H1 (cell line): ENCODE data around the gene RBMX. TPM values are rescaled to one million over a fixed set of nuclear protein-coding genes. Genes with fewer than 3 reads are reported as not detected.

Source experiments
- CBX8 ChIP-seq: fragments of 300-800, 300-1000 bp; sonication (generic); IDR thresholded peaks from 2 replicates; pipeline ENCODE4 v1.7.1; 2016; ENCODE audit warnings: low read depth, low read length, borderline replicate concordance
- CHD7 ChIP-seq: fragments of 300-600 bp; sonication (generic); IDR thresholded peaks from 2 replicates; pipeline ENCODE4 v1.7.1; 2012; ENCODE audit warnings: low read length, moderate library complexity, mild to moderate bottlenecking, inconsistent platforms; ENCODE audit not compliant: insufficient replicate concordance
- MAFK ChIP-seq: IDR thresholded peaks from 2 replicates; pipeline ENCODE4 v1.6.1; 2012; ENCODE audit warnings: low read depth, mild to moderate bottlenecking, improper control_type of control experiment, low read length
- RAD21 ChIP-seq, 2 experiments: IDR thresholded peaks in 1 of 2; conservative IDR thresholded peaks in 1 of 2; 2 replicates each; pipeline ENCODE4 v1.6.1; 2011; ENCODE audit warnings: low read depth in 2 of 2, low read length in 2 of 2, improper control_type of control experiment in 1 of 2, inconsistent platforms in 1 of 2, mild to moderate bottlenecking in 1 of 2, moderate library complexity in 1 of 2
- polyA plus RNA-seq, 7 experiments: library from polyadenylated mRNA; depleted of rRNA in 3 of 7; stranded (reverse) in 5 of 7; unstranded in 2 of 7; fragments of >200 nt in 5 of 7; fragments of 200-250 nt in 2 of 7; gene quantifications; 1 replicate in 5 of 7; 2 replicates in 1 of 7; 4 replicates in 1 of 7; pipeline versions ENCODE4 v1.2.1 to v1.2.3, GENCODE V29; 2011 to 2013; ENCODE audit warnings: missing spikeins in 2 of 7, mixed read lengths in 2 of 7
- total RNA-seq: library from RNA; stranded (reverse); fragmentation: NEBNext Ultra II Directional; extraction: Animal tissue kit (Norgen Biotek cat#: 25700); gene quantifications from 2 replicates; pipeline ENCODE4 v1.2.1, GENCODE V29; 2021

The RBMX gene
- total and polyA plus RNA-seq, 2 of the 8 experiments (the other 6 are each of a cell fraction or from before 2014, with no cell fraction given), result 213 to 476 TPM

GRCh38 chrX:136825771-136826170 lies 54.8 kb downstream of the RBMX start (continued):
- TF ChIP-seq CHD7, result no peak
- no peak for TF ChIP-seq RAD21 (IDR thresholded peaks at IDR 0.05 in 1 of 2, conservative IDR thresholded peaks at IDR 0.05 in 1 of 2; ENCODE audit: low read depth in 2 of 2, low read length in 2 of 2)
- no peak for TF ChIP-seq MAFK
- no peak for TF ChIP-seq CBX8
